PC-9 (cell line): Measurements from ENCODE around the gene EPB41L5. TPM values are rescaled to one million over a fixed set of nuclear protein-coding genes. Genes with fewer than 3 reads are reported as not detected.

ENCODE experiments used
- BruUV-seq: library from RNA; stranded (reverse); fragments of 400-500 nt; replicated peaks from 2 replicates; lab custom pipeline; 2021; lab: Mats Ljungman, UMichigan
- CTCF ChIA-PET: fragments of 300-600 bp; sonication (Branson Sonifier 250); formaldehyde crosslinking; loops from one replicate; lab custom pipeline; 2022; ENCODE audit warnings: antibody characterized with exemption; lab: Charles Lee
- POLR2A ChIA-PET: fragments of 300-600 bp; sonication (Branson Sonifier 250); formaldehyde crosslinking; loops from one replicate; lab custom pipeline; 2022; ENCODE audit warnings: antibody characterized with exemption; ENCODE audit not compliant: unreplicated experiment; lab: Charles Lee
- DNase-seq, 2 experiments: peaks; one replicate each; pipeline versions ENCODE4 v3.0.0 to v3.0.0-alpha.2; 2015 to 2022; ENCODE audit warnings: mixed read lengths in 1 of 2
- H2AFZ ChIP-seq: fragments of 200-600 bp; sonication (generic); 2 replicates; pipeline ENCODE4 v1.8.1; 2017; ENCODE audit warnings: antibody characterized with exemption
- H3F3A ChIP-seq: fragments of 200-600 bp; sonication (generic); 2 replicates; pipeline ENCODE4 v1.8.1; 2017; ENCODE audit warnings: antibody characterized with exemption, mild to moderate bottlenecking, low read depth; ENCODE audit not compliant: insufficient read depth
- H3K27ac ChIP-seq: fragments of 200-600 bp; sonication (generic); 2 replicates; pipeline ENCODE4 v1.6.1; 2016; ENCODE audit warnings: mixed run types
- H3K27me3 ChIP-seq: fragments of 200-600 bp; sonication (generic); 2 replicates; pipeline ENCODE4 v1.6.1; 2016; ENCODE audit warnings: low read depth, mixed run types; ENCODE audit not compliant: insufficient read depth
- H3K36me3 ChIP-seq: fragments of 200-600 bp; sonication (generic); 2 replicates; pipeline ENCODE4 v1.6.1; 2016; ENCODE audit warnings: low read depth, mixed run types
- H3K4me1 ChIP-seq: fragments of 200-600 bp; sonication (generic); replicated peaks from 2 replicates; pipeline ENCODE4 v1.6.1; 2016; ENCODE audit warnings: mixed run types; ENCODE audit not compliant: insufficient read depth
- H3K4me2 ChIP-seq: fragments of 200-600 bp; sonication (generic); 2 replicates; pipeline ENCODE4 v1.6.1; 2017; ENCODE audit warnings: mixed run types
- H3K4me3 ChIP-seq: fragments of 200-600 bp; sonication (generic); 2 replicates; pipeline ENCODE4 v1.6.1; 2016; ENCODE audit warnings: mixed run types
- H3K79me2 ChIP-seq: fragments of 200-600 bp; sonication (generic); 2 replicates; pipeline ENCODE4 v1.6.1; 2017; ENCODE audit warnings: low read depth, mixed run types
- H3K9me2 ChIP-seq: fragments of 200-600 bp; sonication (generic); 2 replicates; pipeline ENCODE4 v1.8.1; 2017; ENCODE audit warnings: mild to moderate bottlenecking; ENCODE audit not compliant: insufficient read depth
- H3K9me3 ChIP-seq: fragments of 200-600 bp; sonication (generic); 2 replicates; pipeline ENCODE4 v1.8.1; 2016; ENCODE audit warnings: low read depth; ENCODE audit not compliant: insufficient read depth
- H4K20me1 ChIP-seq: fragments of 200-600 bp; sonication (generic); 2 replicates; pipeline ENCODE4 v1.8.1; 2017; ENCODE audit not compliant: insufficient read depth
- EZH2 ChIP-seq: fragments of 200-600 bp; sonication (generic); IDR thresholded peaks from 2 replicates; pipeline ENCODE4 v1.8.0; 2017; ENCODE audit warnings: antibody characterized with exemption, low read depth
- intact Hi-C: fragments of 100-400 bp; cut with micrococcal nuclease; formaldehyde crosslinking; loops from one replicate; pipeline ENCODE4 v1.10.0; 2022; ENCODE audit not compliant: unreplicated experiment
- total RNA-seq: library from RNA; stranded (reverse); gene quantifications from 2 replicates; pipeline ENCODE4 v1.2.3, GENCODE V29; 2021
- TF ChIP-seq, protein P1 (sequence below): fragments of 200-600 bp; sonication (generic); conservative IDR thresholded peaks from 2 replicates; pipeline ENCODE4 v1.6.1; 2017; ENCODE audit warnings: mixed run types, antibody characterized with exemption, mild to moderate bottlenecking, moderate library complexity

The EPB41L5 gene
- total RNA-seq, 1 experiment from 2014 or later = 18.4 TPM

DNA sequence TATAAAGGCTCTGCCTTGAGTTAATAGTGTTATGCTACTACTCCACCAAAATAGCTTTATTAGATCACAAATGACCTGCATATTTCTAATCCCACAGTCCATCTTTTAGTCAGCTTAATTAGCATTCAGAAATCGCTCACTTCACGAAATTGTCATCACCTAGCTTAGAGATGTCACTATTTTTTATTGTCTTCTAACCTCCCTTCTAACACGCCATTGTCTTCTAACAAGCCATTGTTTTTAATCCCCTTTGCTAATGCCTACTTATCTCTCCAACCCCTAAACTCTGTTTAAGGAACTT, 97.1 kb downstream of the EPB41L5 start:
- TF ChIP-seq, protein P1, sequence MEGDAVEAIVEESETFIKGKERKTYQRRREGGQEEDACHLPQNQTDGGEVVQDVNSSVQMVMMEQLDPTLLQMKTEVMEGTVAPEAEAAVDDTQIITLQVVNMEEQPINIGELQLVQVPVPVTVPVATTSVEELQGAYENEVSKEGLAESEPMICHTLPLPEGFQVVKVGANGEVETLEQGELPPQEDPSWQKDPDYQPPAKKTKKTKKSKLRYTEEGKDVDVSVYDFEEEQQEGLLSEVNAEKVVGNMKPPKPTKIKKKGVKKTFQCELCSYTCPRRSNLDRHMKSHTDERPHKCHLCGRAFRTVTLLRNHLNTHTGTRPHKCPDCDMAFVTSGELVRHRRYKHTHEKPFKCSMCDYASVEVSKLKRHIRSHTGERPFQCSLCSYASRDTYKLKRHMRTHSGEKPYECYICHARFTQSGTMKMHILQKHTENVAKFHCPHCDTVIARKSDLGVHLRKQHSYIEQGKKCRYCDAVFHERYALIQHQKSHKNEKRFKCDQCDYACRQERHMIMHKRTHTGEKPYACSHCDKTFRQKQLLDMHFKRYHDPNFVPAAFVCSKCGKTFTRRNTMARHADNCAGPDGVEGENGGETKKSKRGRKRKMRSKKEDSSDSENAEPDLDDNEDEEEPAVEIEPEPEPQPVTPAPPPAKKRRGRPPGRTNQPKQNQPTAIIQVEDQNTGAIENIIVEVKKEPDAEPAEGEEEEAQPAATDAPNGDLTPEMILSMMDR = peak; percentile 12; the same call in 1 of the 2 replicates
- no peak for TF ChIP-seq EZH2
- Histone ChIP-seq H3K4me1 (peaks cover 32% of the 10 kb centered on the region), H3K27me3 (no peaks in the 10 kb centered on the region), H3K4me3 (no peak overlapping the region), H3F3A (peaks cover 21% of the 10 kb centered on the region), H2AFZ (no peak overlapping the region), H3K9me2 (no peaks in the 10 kb centered on the region), H3K36me3 (no peaks in the 10 kb centered on the region), H4K20me1 (no peaks in the 10 kb centered on the region), H3K79me2 (no peaks in the 10 kb centered on the region), H3K4me2 (no peak overlapping the region), H3K9me3 (no peaks in the 10 kb centered on the region), H3K27ac (no peak overlapping the region)
- no TSS peak for BruUV-seq
- CTCF ChIA-PET = interaction anchor here (0.7 to 2.6 kb wide), 4 partner anchors 65 to 356 kb away, joined by 3 to 9 read pairs (median 6); no protein-coding TSS in a partner anchor
- intact Hi-C loops = no loop called here
- POLR2A ChIA-PET = interaction anchor here (0.7 kb wide), 1 partner anchor 345 kb away, joined by 4 read pairs; no protein-coding TSS in a partner anchor
- no peak for DNase-seq

GRCh38 chr2:120110507-120110906, 97.6 kb downstream of the EPB41L5 start:
- Histone ChIP-seq H3K9me2 (no peaks in the 10 kb centered on the region), H4K20me1 (no peaks in the 10 kb centered on the region), H3K36me3 (no peaks in the 10 kb centered on the region), H3K79me2 (no peaks in the 10 kb centered on the region), H3F3A (peaks cover 21% of the 10 kb centered on the region), H3K4me2 (no peak overlapping the region), H3K4me1 (peaks cover 32% of the 10 kb centered on the region), H3K27ac (no peak overlapping the region), H3K4me3 (no peak overlapping the region), H2AFZ (no peak overlapping the region), H3K9me3 (no peaks in the 10 kb centered on the region), H3K27me3 (no peaks in the 10 kb centered on the region)
- ChIA-PET POLR2A (no interaction called here), CTCF (interaction anchor here (2.3 to 2.6 kb wide), 2 partner anchors 65 to 203 kb away, joined by 8 to 9 read pairs; no protein-coding TSS in a partner anchor)
- TF ChIP-seq, protein P1 = no peak
- no peak for TF ChIP-seq EZH2
- BruUV-seq = no TSS peak
- intact Hi-C loops = no loop called here
- no peak for DNase-seq

- Histone ChIP-seq H3K9me3 (no peaks in the 10 kb centered on the region), H2AFZ (no peak overlapping the region), H4K20me1 (no peaks in the 10 kb centered on the region), H3K4me1 (peaks cover 32% of the 10 kb centered on the region), H3K27ac (no peak overlapping the region), H3K4me3 (no peak overlapping the region), H3F3A (peaks cover 21% of the 10 kb centered on the region), H3K9me2 (no peaks in the 10 kb centered on the region), H3K79me2 (no peaks in the 10 kb centered on the region), H3K36me3 (no peaks in the 10 kb centered on the region), H3K4me2 (no peak overlapping the region), H3K27me3 (no peaks in the 10 kb centered on the region)
- TF ChIP-seq EZH2 = no peak
- TF ChIP-seq, protein P1 = no peak
- BruUV-seq = no TSS peak
- ChIA-PET CTCF (interaction anchor here (2.6 kb wide), 1 partner anchor 64 kb away, joined by 9 read pairs; no protein-coding TSS in a partner anchor), POLR2A (no interaction called here)
- no peak for DNase-seq
- intact Hi-C loops = no loop called here
Observed at GRCh38 chr2:120111193-120111592, 98.3 kb downstream of the EPB41L5 start.
